PC-3 (cell line): ENCODE measurements around the gene GPR32. TPM values are rescaled to one million over a fixed set of nuclear protein-coding genes. Genes with fewer than 3 reads are reported as not detected.
A peak's percentile ranks its signal among the peaks of the same experiment; 100 is the strongest.

ENCODE experiments used
- ATAC-seq: fragments of 200-7000 bp; cut with Tn5 transposase; 2 replicates; pipeline ENCODE4 v1.9.1; 2020; ENCODE audit warnings: mild to moderate bottlenecking, moderate library complexity
- BruUV-seq: library from RNA; stranded (reverse); fragments of 400-500 nt; replicated peaks from 2 replicates; lab custom pipeline; 2021; lab: Mats Ljungman, UMichigan
- CTCF ChIA-PET: fragments of 300-600 bp; sonication (Branson Sonifier 250); formaldehyde crosslinking; loops from one replicate; lab custom pipeline; 2022; ENCODE audit warnings: antibody characterized with exemption; lab: Charles Lee
- POLR2A ChIA-PET: fragments of 300-600 bp; sonication (Branson Sonifier 250); formaldehyde crosslinking; loops from one replicate; lab custom pipeline; 2022; ENCODE audit warnings: antibody characterized with exemption; ENCODE audit not compliant: unreplicated experiment; lab: Charles Lee
- DNase-seq: peaks from one replicate; pipeline ENCODE4 v3.0.0-alpha.2; 2015
- H2AFZ ChIP-seq: fragments of 300-600 bp; sonication (generic); 2 replicates; pipeline ENCODE4 v1.6.0; 2016; ENCODE audit warnings: antibody characterized with exemption, low read length
- H3F3A ChIP-seq: fragments of 300-600 bp; sonication (generic); one replicate; pipeline ENCODE4 v1.6.0; 2017; ENCODE audit warnings: antibody characterized with exemption, low read length, control low read depth, mild to moderate bottlenecking; ENCODE audit not compliant: unreplicated experiment
- H3K27ac ChIP-seq: fragments of 300-600 bp; sonication (generic); 2 replicates; pipeline ENCODE4 v1.5.1; 2016; ENCODE audit warnings: mild to moderate bottlenecking, low read length
- H3K27me3 ChIP-seq: fragments of 300-600 bp; sonication (generic); 2 replicates; pipeline ENCODE4 v1.6.1; 2016; ENCODE audit warnings: low read length, mixed read lengths
- H3K36me3 ChIP-seq: fragments of 300-600 bp; sonication (generic); 2 replicates; pipeline ENCODE4 v1.6.1; 2016; ENCODE audit warnings: low read depth, mixed run types, low read length, mixed read lengths
- H3K4me1 ChIP-seq: fragments of 300-600 bp; sonication (generic); 2 replicates; pipeline ENCODE4 v1.5.1; 2016; ENCODE audit warnings: low read length; ENCODE audit not compliant: insufficient read depth
- H3K4me2 ChIP-seq: fragments of 300-600 bp; sonication (generic); 2 replicates; pipeline ENCODE4 v1.6.0; 2016; ENCODE audit warnings: low read length
- H3K4me3 ChIP-seq: fragments of 300-600 bp; sonication (generic); 2 replicates; pipeline ENCODE4 v1.5.1; 2016; ENCODE audit warnings: mild to moderate bottlenecking, low read length, mixed read lengths
- H3K79me2 ChIP-seq: fragments of 300-600 bp; sonication (generic); 2 replicates; pipeline ENCODE4 v1.6.1; 2017; ENCODE audit warnings: low read length, mixed read lengths
- H3K9ac ChIP-seq: fragments of 300-600 bp; sonication (generic); 2 replicates; pipeline ENCODE4 v1.6.0; 2016; ENCODE audit warnings: mild to moderate bottlenecking, low read length
- H3K9me2 ChIP-seq: fragments of 300-600 bp; sonication (generic); replicated peaks from 2 replicates; pipeline ENCODE4 v1.6.1; 2016; ENCODE audit warnings: mixed run types, low read length, mixed read lengths
- H3K9me3 ChIP-seq: fragments of 300-600 bp; sonication (generic); 2 replicates; pipeline ENCODE4 v1.6.1; 2016; ENCODE audit warnings: low read length, mixed read lengths
- H4K20me1 ChIP-seq: fragments of 300-600 bp; sonication (generic); 2 replicates; pipeline ENCODE4 v1.6.1; 2016; ENCODE audit warnings: low read length, mixed read lengths
- CTCF ChIP-seq: fragments of 300-600 bp; sonication (generic); conservative IDR thresholded peaks from 2 replicates; pipeline ENCODE4 v1.5.1; 2017; ENCODE audit warnings: antibody characterized with exemption, low read depth, mild to moderate bottlenecking, low read length
- EZH2 ChIP-seq: fragments of 300-600 bp; sonication (generic); IDR thresholded peaks from one replicate; pipeline ENCODE4 v1.6.1; 2017; ENCODE audit warnings: antibody characterized with exemption, mild to moderate bottlenecking, low read length; ENCODE audit not compliant: unreplicated experiment
- EZH2phosphoT487 ChIP-seq: fragments of 300-600 bp; sonication (generic); IDR thresholded peaks from 2 replicates; pipeline ENCODE4 v1.6.1; 2018; ENCODE audit warnings: mild to moderate bottlenecking, antibody characterized with exemption, low read length, borderline replicate concordance
- intact Hi-C: fragments of 100-400 bp; cut with micrococcal nuclease; formaldehyde crosslinking; loops from 2 replicates; pipeline ENCODE4 v1.9.0; 2023
- total RNA-seq: library from RNA; depleted of rRNA; stranded (reverse); fragments of >200 nt; gene quantifications from 2 replicates; pipeline ENCODE4 v1.2.3, GENCODE V29; 2014

Gene GPR32
- total RNA-seq, 1 experiment from 2014 or later, result not detected

GRCh38 chr19:50722201-50723013 is 47.9 kb upstream of the GPR32 start:
- intact Hi-C loops, result no loop called here
- no peak overlapping the region for H2AFZ ChIP-seq

GRCh38 chr19:50723069-50723468 is 47.2 kb upstream of the GPR32 start, which contains the start of gene CLEC11A:
Gene CLEC11A (plus strand): TSS chr19:50723364. CDS start chr19:50723526, 162 bp downstream.
- H4K20me1 ChIP-seq, result no peaks in the 10 kb centered on the region
- no TSS peak for BruUV-seq
- peak within 1 kb of the TSS; percentile 90 for H2AFZ ChIP-seq
- no peaks in the 10 kb centered on the region for H3K36me3 ChIP-seq
- H3K9me2 ChIP-seq, result no peaks in the 10 kb centered on the region
- DNase-seq, result no peak
- POLR2A ChIA-PET, result no interaction called here
- peak within 1 kb of the TSS; percentile 75 for H3K4me3 ChIP-seq
- TF ChIP-seq EZH2 (no peak), EZH2phosphoT487 (no peak), CTCF (no peak)
- H3F3A ChIP-seq, result no peaks in the 10 kb centered on the region
- intact Hi-C loops, result no loop called here
- H3K27ac ChIP-seq, result no peak within 1 kb of the TSS
- CTCF ChIA-PET, result no interaction called here
- peaks cover 11% of the 10 kb centered on the region for H3K79me2 ChIP-seq
- peaks cover 11% of the 10 kb centered on the region for H3K27me3 ChIP-seq
- no peak for ATAC-seq
- peak within 1 kb of the TSS; percentile 90 for H3K4me2 ChIP-seq
- peaks cover 13% of the 10 kb centered on the region for H3K4me1 ChIP-seq
- no peaks in the 10 kb centered on the region for H3K9me3 ChIP-seq
- H3K9ac ChIP-seq, result peak within 1 kb of the TSS; percentile 57

More at GRCh38 chr19:50722201-50723013, 47.9 kb upstream of the GPR32 start:
- no peak overlapping the region for H3K9ac ChIP-seq
- H3K27ac ChIP-seq, result no peak overlapping the region
- H3K36me3 ChIP-seq, result no peaks in the 10 kb centered on the region
- no peak overlapping the region for H3K4me2 ChIP-seq
- peaks cover 17% of the 10 kb centered on the region for H3K27me3 ChIP-seq
- ChIA-PET POLR2A (no interaction called here), CTCF (no interaction called here)
- H3K4me1 ChIP-seq, result peaks cover 13% of the 10 kb centered on the region
- ATAC-seq (no peak), DNase-seq (no peak)
- no peaks in the 10 kb centered on the region for H4K20me1 ChIP-seq
- no peak for TF ChIP-seq EZH2phosphoT487
- no peak for TF ChIP-seq CTCF
- TF ChIP-seq EZH2, result no peak
- H3K79me2 ChIP-seq, result peaks cover 11% of the 10 kb centered on the region
- H3K9me2 ChIP-seq, result no peaks in the 10 kb centered on the region
- no peaks in the 10 kb centered on the region for H3F3A ChIP-seq
- no TSS peak for BruUV-seq
- H3K4me3 ChIP-seq, result no peak overlapping the region
- H3K9me3 ChIP-seq, result no peaks in the 10 kb centered on the region
